CD4-positive, alpha-beta T cell treated with Interleukin-10 for 1 hour (primary cell): ENCODE data around the gene CFAP77.

Source experiments
- DNase-seq: peaks from one replicate; pipeline ENCODE4 v3.0.0-alpha.2; 2020

CFAP77 gene

DNA sequence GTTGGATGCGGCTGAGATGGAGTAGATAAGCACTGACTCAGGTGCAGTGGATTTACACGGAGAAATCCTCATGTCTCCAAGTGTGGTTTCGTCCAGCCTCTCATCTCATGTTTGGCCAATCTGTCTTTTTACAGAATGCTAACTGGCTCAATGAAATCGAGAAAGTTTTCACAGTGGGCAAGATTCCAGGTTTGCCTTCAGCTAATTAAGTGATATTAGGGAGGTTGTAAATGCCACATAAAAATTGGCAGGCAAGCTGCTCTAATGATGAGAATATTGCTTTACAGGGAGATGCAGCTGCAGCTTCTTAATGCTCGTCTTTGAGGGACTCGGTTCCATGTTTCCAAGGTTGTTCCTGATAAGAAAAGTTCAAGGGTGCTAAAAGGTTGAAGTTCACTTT, 196.1 kb downstream of the CFAP77 start:
- no peak for DNase-seq

GRCh38 chr9:132609184-132609583, 199.2 kb downstream of the CFAP77 start:
- DNase-seq = no peak

DNA sequence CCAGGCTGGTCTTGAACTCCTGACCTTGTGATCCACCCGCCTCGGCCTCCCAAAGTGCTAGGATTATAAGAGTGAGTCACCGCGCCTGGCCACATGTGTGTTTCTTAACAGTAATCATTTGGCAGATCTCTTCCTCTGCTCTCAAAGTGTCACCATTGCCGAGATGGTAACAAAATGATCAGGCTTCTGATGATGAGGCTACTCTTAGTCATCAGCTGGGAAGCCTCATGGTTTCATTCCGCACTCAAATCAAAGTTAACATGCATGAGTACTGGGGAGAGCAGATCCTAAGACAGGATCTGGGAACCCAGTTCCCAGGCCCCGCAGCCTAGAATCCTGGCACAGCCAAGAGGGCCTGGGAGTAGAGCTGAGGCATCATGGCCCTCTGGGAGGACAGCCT, 199.8 kb downstream of the CFAP77 start:
- DNase-seq = no peak

DNA sequence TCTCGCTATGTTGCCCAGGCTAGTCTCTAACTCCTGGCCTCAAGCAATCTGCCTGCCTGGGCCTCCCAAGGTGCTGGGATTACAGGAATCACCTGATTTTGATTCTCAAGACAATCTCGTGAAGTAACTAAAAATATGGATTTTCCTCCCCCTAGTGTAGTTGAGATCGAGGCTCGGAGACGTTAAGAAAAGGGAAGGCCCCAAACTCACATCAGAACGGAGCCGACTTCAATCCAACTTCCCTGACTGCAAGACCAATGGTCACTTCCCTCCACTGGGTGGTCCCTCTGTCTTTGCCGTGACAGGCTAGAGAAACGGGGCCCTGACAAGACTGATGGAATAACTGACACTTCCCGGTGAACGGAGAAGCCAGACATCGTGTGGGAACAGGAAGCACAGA, 200.7 kb downstream of the CFAP77 start:
- no peak for DNase-seq

GRCh38 chr9:132614324-132614723, 204.3 kb downstream of the CFAP77 start:
- no peak for DNase-seq

DNA sequence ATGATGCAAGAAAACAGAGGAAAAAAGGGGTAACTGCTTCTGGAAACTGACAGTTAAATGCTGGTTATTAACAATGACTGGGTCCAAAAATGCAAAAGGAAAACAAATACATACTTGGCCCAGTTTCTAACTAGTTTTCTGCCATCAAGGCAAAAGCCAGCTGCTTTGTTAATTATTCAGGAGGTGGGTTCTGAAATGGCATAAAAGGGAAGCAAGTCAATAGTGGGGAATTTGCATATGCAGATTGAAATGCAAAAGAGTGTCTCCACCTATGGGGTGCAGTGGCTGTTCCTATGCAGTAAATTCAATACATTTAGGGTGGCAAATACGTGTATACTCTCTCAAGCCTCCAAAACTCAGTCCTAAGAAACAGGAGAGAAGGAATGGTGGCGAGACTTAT, 205.8 kb downstream of the CFAP77 start:
- no peak for DNase-seq

- DNase-seq = no peak
Observed at GRCh38 chr9:132616725-132617124, 206.7 kb downstream of the CFAP77 start.

GRCh38 chr9:132622159-132622558, 212.1 kb downstream of the CFAP77 start:
- no peak for DNase-seq
